GF-D8 (cell line): ENCODE results near the gene TUT1.
A peak's percentile ranks its signal among the peaks of the same experiment; 100 is the strongest.
"Not testable (repeated sequence)": the region's sequence is repeated elsewhere in the genome, so short reads cannot be mapped to it uniquely, and the experiment has no call there.

Experiments used
- DNase-seq: peaks from one replicate; lab custom pipeline; 2025; lab: John Stamatoyannopoulos, UW

Gene TUT1

GRCh38 chr11:62555464-62556107 is 35.7 kb downstream of the TUT1 start:
- DNase-seq: peak; percentile 92

- DNase-seq: no peak
Observed at GRCh38 chr11:62554387-62555167, 36.7 kb downstream of the TUT1 start.

GRCh38 chr11:62553839-62554361 is 37.4 kb downstream of the TUT1 start:
- DNase-seq: no peak

- DNase-seq: peak; percentile 67
Observed at GRCh38 chr11:62553080-62553838, 38.1 kb downstream of the TUT1 start.

- no peak for DNase-seq
Observed at GRCh38 chr11:62552485-62553079, 38.7 kb downstream of the TUT1 start.

GRCh38 chr11:62550478-62550877 is 40.8 kb downstream of the TUT1 start:
- not testable (repeated sequence) for DNase-seq

GRCh38 chr11:62548545-62549335 is 42.6 kb downstream of the TUT1 start:
- no peak for DNase-seq

GRCh38 chr11:62547691-62548281 is 43.5 kb downstream of the TUT1 start:
- no peak for DNase-seq

GRCh38 chr11:62546929-62547625 is 44.2 kb downstream of the TUT1 start:
- DNase-seq: no peak

- peak; percentile 20 for DNase-seq
Observed at GRCh38 chr11:62546244-62546928, 44.9 kb downstream of the TUT1 start, which contains the start of gene AHNAK. Gene AHNAK, minus strand, starts transcription at chr11:62546806. Its CDS starts 10,708 bp downstream, at chr11:62536098.

- DNase-seq: peak; percentile 12
Observed at GRCh38 chr11:62545437-62546243, 45.7 kb downstream of the TUT1 start.

GRCh38 chr11:62544581-62545436 is 46.5 kb downstream of the TUT1 start:
- no peak for DNase-seq

GRCh38 chr11:62543680-62544444 is 47.5 kb downstream of the TUT1 start:
- DNase-seq: no peak

GRCh38 chr11:62542750-62543567 is 48.4 kb downstream of the TUT1 start:
- DNase-seq: no peak

- no peak for DNase-seq
Observed at GRCh38 chr11:62542111-62542745, 49.1 kb downstream of the TUT1 start.
